SIG-M5 (cell line): ENCODE measurements around the gene MPV17.
"Not testable (repeated sequence)": the region's sequence is repeated elsewhere in the genome, so short reads cannot be mapped to it uniquely, and the experiment has no call there.

Source experiments
- DNase-seq: peaks from one replicate; lab custom pipeline; 2025; lab: John Stamatoyannopoulos, UW

Gene MPV17, protein sequence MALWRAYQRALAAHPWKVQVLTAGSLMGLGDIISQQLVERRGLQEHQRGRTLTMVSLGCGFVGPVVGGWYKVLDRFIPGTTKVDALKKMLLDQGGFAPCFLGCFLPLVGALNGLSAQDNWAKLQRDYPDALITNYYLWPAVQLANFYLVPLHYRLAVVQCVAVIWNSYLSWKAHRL

DNA sequence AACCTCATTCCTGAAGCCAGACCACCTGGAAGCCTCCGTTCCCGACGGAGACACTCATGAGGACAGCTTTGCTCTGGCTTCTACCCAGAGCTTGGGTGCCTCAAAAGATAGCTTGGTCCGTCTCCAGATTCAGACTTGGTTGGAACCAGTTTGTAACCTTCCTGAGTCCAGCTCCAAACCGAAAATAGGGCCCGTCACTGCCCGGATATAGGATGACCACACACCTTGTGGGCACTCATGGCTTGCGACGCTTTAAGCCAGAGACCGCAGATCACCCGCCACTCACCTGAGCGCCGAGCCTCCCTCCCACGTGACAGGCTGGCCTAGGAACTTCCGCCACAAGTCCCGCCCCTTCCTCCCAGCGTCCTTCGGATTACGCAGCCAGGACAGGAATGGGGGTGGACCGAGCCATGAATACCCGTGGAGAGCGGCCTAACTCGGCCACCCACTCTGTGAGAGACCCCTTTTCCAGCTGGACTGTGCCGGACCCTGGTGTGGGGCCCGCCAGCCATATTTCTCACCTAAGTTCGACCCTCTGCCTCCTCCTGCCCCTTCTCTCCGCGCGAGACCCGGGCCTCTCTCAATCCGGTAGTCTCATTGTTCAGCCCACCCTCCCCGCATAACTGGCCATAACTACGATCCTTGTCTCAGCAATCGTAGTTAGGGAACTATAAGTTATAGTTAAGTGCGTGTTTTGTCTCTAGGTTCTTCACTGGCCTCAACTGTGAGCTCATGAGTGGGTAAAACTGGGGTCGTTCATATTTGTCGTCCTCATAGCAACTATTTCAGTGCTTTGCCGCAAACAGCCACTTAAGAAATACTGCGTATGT is at the start of gene MPV17:
Gene MPV17, minus strand, starts transcription at position 332 of the 830 bp plus-strand sequence. CDS start 580 bp downstream, outside the sequence.
- DNase-seq = peak; percentile 73

DNA sequence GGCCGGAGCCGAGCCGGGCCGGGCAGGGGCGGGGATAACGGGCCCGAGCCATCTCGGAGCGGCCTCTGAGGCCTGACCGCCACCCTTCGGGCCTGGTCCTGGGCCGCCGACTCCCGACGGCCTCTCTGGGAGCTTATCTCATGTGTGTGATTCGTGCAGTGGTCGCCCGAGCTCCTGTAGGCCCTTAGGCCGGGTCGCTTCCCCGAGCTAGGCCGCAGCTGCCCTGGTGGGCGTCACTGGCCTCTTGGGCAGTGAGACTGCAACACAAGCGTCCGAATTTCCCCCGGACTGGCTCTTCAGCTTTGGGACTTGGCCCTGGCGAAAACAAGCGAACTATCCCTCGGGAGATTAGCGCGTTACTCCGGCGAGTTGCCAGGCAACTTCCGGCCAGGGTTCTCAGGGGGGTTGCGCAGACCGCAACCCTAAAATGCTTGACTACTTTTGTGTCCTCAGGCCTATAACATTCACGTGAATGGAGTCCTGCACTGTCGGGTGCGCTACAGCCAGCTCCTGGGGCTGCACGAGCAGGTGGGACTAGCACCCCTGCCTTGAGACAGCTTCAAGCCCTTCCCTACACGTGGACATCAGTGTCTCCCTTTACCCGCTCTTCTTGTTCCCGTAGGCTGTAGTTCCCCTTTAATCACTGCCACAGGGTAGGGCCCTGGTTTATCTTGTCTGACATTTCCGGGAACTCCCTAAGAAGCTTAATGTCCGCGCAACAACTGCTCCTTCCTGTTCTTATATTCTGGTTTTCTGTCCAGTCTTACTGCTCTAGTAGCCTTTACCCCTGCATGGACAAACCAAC is 48.1 kb upstream of the MPV17 start:
- DNase-seq = peak; percentile 72

DNA sequence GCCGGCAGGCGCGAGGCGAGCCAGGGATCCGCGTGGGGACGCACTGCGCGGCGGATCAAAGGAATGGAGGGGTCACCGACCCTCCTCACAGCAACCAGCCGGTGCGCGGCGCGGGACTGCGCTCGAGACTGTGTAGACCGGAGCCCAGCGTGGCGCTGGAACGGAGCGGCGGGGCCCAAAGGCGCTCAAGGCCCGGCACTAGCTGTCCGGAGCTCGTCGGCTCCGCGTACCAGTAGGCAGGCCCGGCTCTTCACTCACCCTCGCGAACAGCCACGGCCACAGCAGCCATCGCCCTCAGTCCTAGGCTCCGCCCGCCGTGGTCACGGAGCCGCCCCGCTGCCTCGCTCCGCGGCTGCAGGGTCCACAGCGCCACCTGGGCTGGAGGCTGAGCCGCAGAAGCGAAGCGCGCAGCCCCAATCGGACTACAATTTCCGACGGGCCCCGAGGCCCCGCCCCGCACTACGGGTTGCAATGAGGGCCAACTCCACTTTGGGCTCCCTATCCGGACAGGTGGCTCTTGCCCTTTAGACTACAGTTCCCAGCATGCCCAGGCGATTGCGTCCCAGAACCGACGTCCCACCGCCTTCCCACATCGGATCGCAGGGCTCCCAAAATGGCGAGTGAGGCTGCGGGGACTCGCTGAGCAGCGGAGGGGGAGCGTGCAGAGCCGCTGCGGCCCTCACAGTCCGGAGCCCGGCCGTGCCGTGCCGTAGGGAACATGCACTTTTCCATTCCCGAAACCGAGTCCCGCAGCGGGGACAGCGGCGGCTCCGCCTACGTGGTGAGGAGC is 47.3 kb upstream of the MPV17 start, which contains the start of the genes EIF2B4 and SNX17:
Gene EIF2B4, minus strand, starts transcription at position 313 of the 790 bp plus-strand sequence. Its CDS starts 24 bp downstream, at position 289.
Gene SNX17, plus strand, starts transcription at position 591 of the 790 bp plus-strand sequence. Its CDS starts 128 bp downstream, at position 719.
- peak; percentile 99 for DNase-seq

DNA sequence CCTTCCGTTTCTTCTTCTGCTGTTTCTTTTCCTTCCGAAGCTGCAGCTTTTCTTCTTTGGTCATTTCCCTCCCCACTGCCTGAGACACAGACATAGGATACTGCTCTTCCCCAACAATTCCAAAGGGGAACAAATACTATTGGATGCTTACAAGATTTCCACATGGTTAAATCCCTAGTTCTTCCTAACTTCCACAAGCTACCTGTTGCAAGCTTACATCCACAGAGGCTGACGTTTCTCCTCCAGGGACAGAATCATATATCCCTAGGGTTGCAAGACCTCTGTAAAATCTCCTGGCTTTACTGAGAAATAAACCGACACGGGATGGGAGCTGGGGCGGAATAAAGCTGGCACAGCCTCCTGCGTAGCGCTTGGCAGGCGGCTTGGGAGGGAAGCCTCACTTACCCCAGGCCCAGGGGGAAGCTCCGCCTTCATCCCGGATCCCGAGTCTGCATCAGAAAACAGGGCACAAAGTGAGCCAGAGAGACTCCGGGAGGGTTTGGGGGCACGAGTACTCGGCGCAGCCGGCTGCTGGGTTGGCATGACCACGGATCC is 46.7 kb upstream of the MPV17 start:
- DNase-seq = no peak

DNA sequence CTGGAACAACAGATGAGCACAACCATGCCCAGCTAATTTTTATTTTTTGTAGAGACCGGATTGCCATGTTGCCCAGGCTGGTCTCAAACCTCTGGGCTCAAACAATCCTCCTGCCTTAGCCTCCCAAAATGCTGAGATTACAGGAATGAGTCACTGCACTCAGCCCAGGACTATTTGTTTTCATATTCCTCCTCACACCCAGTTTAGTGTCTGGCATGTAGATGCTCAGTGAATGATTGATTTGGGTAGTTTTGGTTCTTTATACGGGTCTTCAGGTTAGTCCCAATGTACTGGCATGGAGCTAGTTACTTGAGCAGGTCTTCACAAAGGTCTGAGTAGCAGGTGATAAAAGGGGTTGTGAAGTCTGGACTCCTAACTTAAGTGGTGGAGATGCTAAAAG is 41.0 kb upstream of the MPV17 start:
- no peak for DNase-seq

DNA sequence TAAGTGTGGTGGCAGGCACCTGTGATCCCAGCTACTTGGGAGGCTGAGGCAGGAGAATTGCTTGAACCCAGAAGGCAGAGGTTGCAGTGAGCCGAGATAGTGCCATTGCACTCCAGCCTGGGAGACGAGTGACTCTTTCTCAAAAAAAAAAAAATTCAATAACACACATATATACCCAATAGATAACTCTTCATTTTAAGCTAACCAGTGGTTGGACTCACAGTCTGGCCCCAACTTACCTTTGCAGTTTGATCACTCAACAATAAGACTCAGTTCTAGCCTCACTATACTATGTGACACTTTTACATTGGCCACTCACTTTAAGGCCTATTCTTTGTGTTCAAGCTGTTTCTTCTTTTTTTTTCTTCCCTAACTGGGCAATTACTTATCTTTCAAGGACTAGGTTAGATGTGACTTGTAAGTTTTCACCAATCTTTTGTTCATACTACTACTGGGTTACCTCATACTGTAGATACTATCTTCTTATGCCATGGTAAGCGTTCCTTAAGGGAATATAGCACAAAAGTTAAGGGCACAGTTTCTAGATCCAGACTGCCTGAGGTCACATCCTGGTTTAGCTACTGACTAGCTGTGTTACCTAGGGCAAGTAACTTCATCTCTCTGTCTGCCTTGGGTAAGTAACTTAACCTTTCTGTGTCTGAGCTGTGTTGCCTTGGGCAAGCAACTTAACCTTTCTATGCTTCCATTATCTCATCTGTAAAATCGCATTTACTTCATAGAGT is 40.0 kb upstream of the MPV17 start:
- no peak for DNase-seq

DNA sequence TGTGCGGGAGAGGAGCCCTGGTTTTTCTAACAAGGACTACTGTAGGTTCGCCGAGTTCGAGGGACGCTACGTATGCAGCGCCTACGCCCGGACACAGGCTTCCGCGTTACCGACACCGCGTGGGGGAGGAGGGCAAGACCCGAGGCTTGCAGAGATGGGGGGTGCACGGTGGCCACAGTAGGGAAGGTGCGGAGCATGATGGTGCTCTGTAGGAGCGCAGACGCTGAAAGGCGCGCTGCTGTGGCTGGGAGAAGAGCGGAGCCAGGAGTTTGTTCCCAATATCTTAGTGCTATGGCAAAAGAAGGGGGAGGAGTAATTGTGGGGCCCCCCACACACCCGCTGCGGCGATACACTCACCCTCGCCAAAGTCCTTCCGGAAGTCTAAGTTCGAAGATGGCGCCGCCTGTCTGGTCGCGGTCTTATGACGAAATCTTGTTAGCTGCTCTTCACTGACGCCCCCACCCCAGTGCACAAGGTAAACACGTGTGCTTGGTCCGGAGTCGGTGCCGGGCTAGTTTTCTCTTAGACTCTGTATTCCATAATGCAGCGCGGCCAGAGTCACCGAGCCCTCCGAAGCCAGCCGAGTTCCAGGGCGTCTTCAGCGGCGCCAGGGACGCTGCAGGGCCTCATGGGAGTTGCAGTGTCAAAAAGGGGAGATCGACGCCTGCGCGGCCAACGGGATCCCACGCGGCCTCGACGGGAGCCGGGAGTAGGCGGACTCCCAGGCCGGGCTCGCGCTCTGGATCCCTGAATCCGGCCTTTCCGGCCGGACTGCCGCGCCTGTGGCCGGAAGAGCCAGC is 33.7 kb upstream of the MPV17 start, which contains the start of gene GTF3C2:
Gene GTF3C2, minus strand, starts transcription at position 383 of the 800 bp plus-strand sequence. CDS start 13,210 bp downstream, outside the sequence.
- peak; percentile 90 for DNase-seq

DNA sequence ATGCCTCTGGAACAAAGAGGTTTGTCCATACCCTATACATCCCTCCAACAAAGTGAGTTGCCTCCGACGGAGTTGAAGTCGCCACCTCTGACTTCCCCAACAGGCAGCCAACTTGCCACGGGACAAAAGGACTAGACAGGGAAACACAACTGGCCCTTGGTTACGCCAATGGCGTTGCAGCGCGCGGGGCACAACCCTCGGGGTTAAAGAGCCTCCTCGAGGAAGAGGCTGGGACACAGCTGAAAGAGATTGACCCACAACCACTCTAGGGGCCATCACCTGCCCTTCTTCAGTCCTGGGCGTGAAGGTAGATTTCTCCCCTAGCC is 33.1 kb upstream of the MPV17 start:
- DNase-seq = peak; percentile 44

DNA sequence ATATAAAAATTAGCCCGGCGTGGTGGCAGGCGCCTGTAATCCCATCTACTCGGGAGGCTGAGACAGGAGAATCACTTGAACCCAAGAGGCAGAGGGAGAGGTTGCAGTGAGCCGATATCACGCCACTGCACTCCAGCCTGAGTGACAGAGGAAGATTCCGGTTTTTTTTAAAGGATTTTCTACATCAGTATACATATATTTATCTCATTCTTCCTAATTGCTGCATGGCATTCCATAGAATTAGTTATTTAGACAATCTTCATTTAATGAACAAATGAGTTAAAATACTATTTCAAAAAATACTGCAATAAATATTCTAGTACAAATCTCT is 31.7 kb upstream of the MPV17 start:
- DNase-seq = no peak

DNA sequence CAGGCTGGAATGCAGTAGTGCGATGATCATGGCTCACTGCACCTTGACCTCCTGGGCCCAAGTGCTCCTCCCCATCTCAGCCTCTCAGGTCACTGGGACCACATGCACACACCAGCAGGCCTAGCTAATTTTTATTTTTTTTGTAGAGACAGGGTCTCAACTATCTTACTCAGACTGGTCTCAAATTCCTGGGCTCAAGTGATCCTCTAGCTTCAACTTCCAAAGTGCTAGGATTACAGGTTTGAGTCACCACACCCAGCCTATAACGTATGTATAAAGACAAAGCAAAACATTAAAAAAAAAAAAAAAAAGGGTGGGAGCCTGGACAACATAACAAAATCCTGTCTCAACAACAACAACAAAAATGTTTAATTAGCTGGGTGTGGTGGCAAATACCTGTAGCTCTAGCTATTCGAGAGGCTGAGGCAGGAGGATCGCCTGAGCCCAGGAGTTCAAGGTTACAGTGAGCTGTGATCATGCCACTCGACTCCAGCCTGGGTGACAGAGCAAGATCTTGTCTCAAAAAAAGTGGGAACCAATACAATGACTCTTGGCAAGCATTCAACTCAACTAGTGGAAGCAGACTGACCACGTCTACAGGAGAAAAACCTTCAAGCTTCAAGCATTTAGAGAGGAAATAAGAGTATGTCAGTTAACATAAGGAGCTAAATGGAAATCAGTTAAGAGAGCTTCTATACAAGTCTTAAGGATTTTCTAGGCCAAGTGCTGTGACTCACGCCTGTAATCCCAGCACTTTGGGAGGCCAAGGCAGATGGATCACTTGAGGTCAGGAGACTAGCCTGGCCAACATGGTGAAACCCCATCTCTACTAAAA is 31.1 kb upstream of the MPV17 start:
- no peak for DNase-seq

DNA sequence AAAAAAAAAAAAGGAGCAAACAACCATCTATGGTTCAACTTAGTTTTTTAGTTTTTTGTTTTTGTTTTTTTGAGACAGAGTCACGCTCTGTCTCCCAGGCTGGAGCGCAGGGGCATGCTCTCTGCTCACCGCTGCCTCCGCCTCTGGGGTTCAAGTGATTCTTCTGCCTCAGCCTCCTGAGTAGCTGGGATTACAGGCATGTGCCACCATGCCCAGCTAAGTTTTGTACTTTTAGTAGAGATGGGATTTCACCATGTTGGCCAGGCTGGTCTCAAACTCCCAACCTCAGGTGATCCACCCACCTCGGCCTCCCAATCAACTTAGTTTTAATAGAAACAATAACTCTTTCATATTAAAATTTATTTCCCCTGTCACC is 30.5 kb upstream of the MPV17 start:
- DNase-seq = not testable (repeated sequence)

DNA sequence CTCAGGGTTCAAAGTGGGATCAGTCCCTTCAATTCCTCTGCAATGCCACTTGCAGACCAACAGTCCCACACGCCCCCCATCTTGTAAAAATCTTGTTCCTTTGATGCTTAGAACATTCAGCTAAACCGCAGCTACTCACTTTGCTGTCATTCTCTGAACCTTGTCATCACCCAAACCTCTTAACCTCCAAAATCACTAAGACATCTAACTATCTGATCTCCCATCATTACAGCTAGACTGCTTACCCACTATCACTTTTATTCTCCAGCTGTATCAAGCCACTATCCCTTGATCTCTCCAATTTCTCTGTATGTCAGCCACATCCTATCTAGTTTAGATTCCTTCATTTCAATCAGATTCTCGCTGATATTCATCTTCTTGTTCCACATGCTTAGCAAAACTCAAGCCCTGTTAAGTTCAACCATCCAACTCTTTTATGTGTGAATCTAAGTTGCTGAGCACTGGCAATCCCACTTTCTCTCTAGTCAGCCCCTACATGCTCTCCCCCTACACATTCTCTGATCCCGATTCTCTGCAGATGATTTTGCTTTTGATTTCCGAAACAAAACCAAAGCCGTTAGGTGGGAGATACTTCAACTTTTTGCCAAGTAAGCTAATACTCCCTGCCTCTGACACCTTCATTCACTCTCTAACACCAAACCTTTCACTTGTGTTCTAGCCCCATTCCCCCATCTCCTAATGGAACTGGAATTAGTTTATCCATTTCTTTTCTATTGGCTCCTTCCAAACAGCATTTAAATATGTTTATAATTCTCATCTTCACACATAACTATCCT is 29.1 kb upstream of the MPV17 start:
- DNase-seq = no peak

DNA sequence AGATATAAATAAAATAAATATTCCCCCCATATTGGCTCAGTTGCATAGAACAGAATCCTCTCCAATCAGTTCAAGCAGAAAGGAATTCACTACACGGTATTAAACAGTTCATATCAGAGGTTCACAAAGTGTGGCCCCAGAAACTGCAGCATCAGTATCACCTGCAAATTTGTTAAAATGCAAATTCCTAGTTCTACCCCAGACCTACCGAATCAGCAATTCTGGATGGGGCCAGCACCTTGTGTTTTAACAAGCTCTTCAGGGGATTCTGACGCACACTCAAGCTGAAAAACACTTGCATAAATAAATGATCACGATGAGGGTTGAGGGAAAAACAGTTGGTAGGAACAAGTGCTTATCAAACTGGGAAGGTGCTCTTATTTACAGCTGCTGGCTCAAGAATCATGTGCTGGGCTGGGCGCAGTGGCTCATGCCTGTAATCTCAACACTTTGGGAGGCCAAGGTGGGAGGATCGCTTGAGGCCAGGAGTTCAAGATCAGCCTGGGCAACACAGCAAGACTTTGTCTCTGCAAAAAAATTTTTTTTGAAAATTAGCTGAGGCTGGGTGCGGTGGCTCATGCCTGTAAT is 27.3 kb upstream of the MPV17 start:
- no peak for DNase-seq

DNA sequence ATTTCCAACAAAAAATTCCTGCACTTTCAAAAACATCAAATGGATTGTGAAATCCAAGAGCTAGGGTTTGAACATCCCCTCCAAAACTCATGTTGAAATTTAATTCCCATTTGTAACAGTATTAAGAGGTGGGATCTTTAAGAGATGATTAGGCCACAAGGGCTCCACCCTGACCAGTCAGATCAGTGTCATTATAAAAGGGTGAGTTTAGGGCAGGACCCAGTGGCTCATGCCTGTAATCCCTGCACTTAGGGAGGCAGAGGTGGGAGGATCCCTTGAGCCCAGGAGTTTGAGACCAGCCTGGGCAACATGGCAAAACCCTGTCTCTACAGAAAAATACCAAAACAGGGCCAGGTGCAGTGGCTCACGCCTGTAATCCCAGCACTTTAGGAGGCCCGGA is 24.7 kb upstream of the MPV17 start:
- DNase-seq = no peak

DNA sequence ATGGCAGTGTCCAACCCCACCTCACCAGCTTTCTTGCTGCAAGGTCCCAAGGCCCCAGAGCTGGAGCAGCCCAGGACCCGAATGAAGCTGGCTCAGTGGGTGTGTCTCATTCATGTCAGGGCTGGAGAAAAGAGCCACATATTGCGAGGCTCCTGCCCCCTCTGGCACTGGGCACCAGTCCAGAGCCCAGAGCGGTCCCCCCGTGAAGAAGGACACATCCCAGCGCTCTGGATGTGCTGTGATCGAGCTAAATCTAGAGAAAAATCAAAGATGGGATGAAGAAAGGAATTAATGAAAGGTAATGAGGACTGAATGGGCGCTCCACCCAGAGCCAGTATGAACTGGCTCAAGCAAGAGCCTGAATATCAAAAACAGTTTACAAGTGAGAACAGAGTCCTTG is 13.3 kb upstream of the MPV17 start:
- no peak for DNase-seq

DNA sequence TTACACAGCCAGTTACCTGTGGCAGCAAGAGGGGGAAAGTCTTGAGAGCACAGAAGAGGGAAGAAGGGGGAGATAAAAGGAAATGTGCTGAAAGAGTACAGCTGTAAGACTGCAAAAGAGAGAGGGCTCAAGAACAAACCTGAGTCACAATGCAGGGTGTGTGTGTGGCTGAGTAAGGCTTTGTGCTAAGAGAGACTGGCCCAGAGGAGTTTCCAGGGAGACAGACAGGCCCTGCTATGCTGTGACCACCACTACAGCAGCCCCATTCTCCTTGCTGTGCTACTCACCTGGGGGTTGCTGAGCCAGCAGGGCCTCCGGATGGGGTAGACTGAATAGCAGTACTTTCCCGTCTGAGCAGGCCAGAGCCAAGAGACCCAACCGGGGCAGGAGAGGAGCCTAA is 12.4 kb upstream of the MPV17 start:
- no peak for DNase-seq

DNA sequence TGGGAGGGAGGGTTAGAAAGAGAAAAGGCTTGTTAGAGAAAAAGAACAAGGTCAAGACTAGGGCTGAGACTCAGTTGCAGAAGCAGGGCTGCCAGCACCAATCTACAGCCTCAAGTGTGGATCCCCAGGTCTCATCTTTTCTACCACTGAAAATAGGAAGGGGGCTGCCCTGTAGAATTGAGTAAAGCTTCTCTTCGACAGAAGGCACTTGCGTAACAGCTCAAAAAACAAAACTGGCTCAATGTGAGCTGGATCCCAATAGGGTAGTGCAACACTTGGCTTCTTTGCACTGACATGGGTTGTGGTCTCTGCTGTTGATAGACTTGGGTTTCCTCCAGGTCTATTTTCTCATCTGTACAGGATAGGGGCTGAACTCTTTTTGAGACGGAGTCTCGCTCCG is 1.8 kb upstream of the MPV17 start:
- DNase-seq = no peak
